WTC11 (cell line): ENCODE measurements around the gene NID2.

Experiments used
- CREB1 ChIP-seq: sonication (generic); formaldehyde crosslinking; IDR thresholded peaks from 2 replicates; pipeline ENCODE4 v1.8.0; 2023; ENCODE audit warnings: mild to moderate bottlenecking, missing genetic modification reagents
- CREM ChIP-seq: sonication (generic); formaldehyde crosslinking; IDR thresholded peaks from 2 replicates; pipeline ENCODE4 v1.8.1; 2022; ENCODE audit warnings: mild to moderate bottlenecking, missing genetic modification reagents, moderate library complexity
- CTCF ChIP-seq: fragments of 200-600 bp; IDR thresholded peaks from 2 replicates; pipeline ENCODE4 v1.8.0; 2022; ENCODE audit warnings: antibody characterized with exemption
- ELF4 ChIP-seq: sonication (generic); formaldehyde crosslinking; IDR thresholded peaks from 2 replicates; pipeline ENCODE4 v1.8.1; 2022; ENCODE audit warnings: low read depth, mild to moderate bottlenecking, moderate library complexity, missing genetic modification reagents
- ESRRA ChIP-seq: sonication (generic); formaldehyde crosslinking; IDR thresholded peaks from 2 replicates; pipeline ENCODE4 v1.8.1; 2022; ENCODE audit warnings: mild to moderate bottlenecking, missing genetic modification reagents, borderline replicate concordance
- FOXJ3 ChIP-seq: sonication (generic); formaldehyde crosslinking; IDR thresholded peaks from 2 replicates; pipeline ENCODE4 v1.9.0; 2021; ENCODE audit warnings: missing genetic modification reagents, mild to moderate bottlenecking, borderline replicate concordance
- JUN ChIP-seq: sonication (generic); formaldehyde crosslinking; IDR thresholded peaks from 2 replicates; pipeline ENCODE4 v1.8.0; 2023; ENCODE audit warnings: mild to moderate bottlenecking, missing genetic modification reagents
- MYBL2 ChIP-seq: sonication (generic); formaldehyde crosslinking; IDR thresholded peaks from 2 replicates; pipeline ENCODE4 v1.8.1; 2023; ENCODE audit warnings: mild to moderate bottlenecking, moderate library complexity, missing genetic modification reagents
- NR2C2 ChIP-seq: sonication (generic); formaldehyde crosslinking; IDR thresholded peaks from 2 replicates; pipeline ENCODE4 v1.8.0; 2022; ENCODE audit warnings: mild to moderate bottlenecking, missing genetic modification reagents
- TEAD1 ChIP-seq: sonication (generic); formaldehyde crosslinking; IDR thresholded peaks from 2 replicates; pipeline ENCODE4 v1.8.0; 2022; ENCODE audit warnings: mild to moderate bottlenecking, missing genetic modification reagents
- USF1 ChIP-seq: sonication (generic); formaldehyde crosslinking; IDR thresholded peaks from 2 replicates; pipeline ENCODE4 v1.8.0; 2022; ENCODE audit warnings: mild to moderate bottlenecking, missing genetic modification reagents
- USF2 ChIP-seq: sonication (generic); formaldehyde crosslinking; IDR thresholded peaks from 2 replicates; pipeline ENCODE4 v1.8.1; 2023; ENCODE audit warnings: mild to moderate bottlenecking, missing genetic modification reagents, moderate library complexity
- ZNF512 ChIP-seq: sonication (generic); formaldehyde crosslinking; IDR thresholded peaks from 2 replicates; pipeline ENCODE4 v1.8.1; 2022; ENCODE audit warnings: missing genetic modification reagents, borderline replicate concordance

- TF ChIP-seq CTCF (no peak), ZNF512 (CRISPR knock-in tag) (no peak), JUN (no peak), NR2C2 (CRISPR knock-in tag) (no peak), ELF4 (CRISPR knock-in tag) (no peak), USF2 (no peak), ESRRA (CRISPR knock-in tag) (no peak), USF1 (no peak), MYBL2 (no peak), CREM (CRISPR knock-in tag) (no peak), CREB1 (no peak), FOXJ3 (CRISPR knock-in tag) (no peak), TEAD1 (CRISPR knock-in tag) (no peak)
Observed at GRCh38 chr14:52033101-52033642, 35.7 kb downstream of the NID2 start.
